Measurements from ENCODE around the gene TMEM212. TPM values are rescaled to one million over a fixed set of nuclear protein-coding genes. Genes with fewer than 3 reads are reported as not detected.
A peak's percentile ranks its signal among the peaks of the same experiment; 100 is the strongest.

The TMEM212 gene
- total and polyA plus RNA-seq, 9 of the 15 experiments (the other 6 are each of a cell fraction or from before 2014, with no cell fraction given), result not detected

GRCh38 chr3:171807129-171807675 lies 35.9 kb upstream of the TMEM212 start:
- intact Hi-C loops (cut with micrococcal nuclease), result no loop called here
- H3K9me1 ChIP-seq (ENCODE audit: control insufficient read depth, insufficient read depth, low read length), result no peaks in the 10 kb centered on the region
- H3K27ac ChIP-seq (ENCODE audit: extremely low read depth, low read depth, low read length), result peak overlapping the region; percentile 84
- TF ChIP-seq NFRKB (IDR thresholded peaks at IDR 0.05; ENCODE audit: low read depth) (peak; percentile 19; the same call in 1 of the 2 replicates), SMAD3 (CRISPR knock-in tag; conservative IDR thresholded peaks at IDR 0.05) (no peak), ZFP91 (CRISPR knock-in tag; IDR thresholded peaks at IDR 0.05) (no peak), ATF4 (CRISPR knock-in tag; IDR thresholded peaks at IDR 0.05) (0 out of 2 replicates have a peak, but pooled peaks have one; percentile 17), NRF1 (conservative IDR thresholded peaks at IDR 0.05 in 1 of 2, IDR thresholded peaks at IDR 0.05 in 1 of 2) (peak in 1 of 2 experiments; percentile 17; a peak in 1 of 4 replicates), JUND (IDR thresholded peaks at IDR 0.05; ENCODE audit: borderline replicate concordance, low read depth, low read length) (no peak), JUND (tag; IDR thresholded peaks at IDR 0.05; ENCODE audit: borderline replicate concordance, low read depth, low read length) (0 out of 3 replicates have a peak, but pooled peaks have one; percentile 1), IFI16 (CRISPR knock-in tag; IDR thresholded peaks at IDR 0.05) (no peak), HNRNPL (IDR thresholded peaks at IDR 0.05; ENCODE audit: low read depth, low read length) (no peak), CEBPG (CRISPR knock-in tag; IDR thresholded peaks at IDR 0.05) (no peak), CEBPG (tag; conservative IDR thresholded peaks at IDR 0.05 in 1 of 2, IDR thresholded peaks at IDR 0.05 in 1 of 2) (no peak), DMBX1 (CRISPR knock-in tag; IDR thresholded peaks at IDR 0.05; ENCODE audit: borderline replicate concordance) (peak; percentile 10; the same call in 1 of the 2 replicates), MXD1 (CRISPR knock-in tag; IDR thresholded peaks at IDR 0.05; ENCODE audit: borderline replicate concordance, poor library complexity, severe bottlenecking) (no peak), YY1 (IDR thresholded peaks at IDR 0.05; ENCODE audit: borderline replicate concordance in 1 of 3, control insufficient read depth in 1 of 3, extremely low read depth in 1 of 3, insufficient read depth in 3 of 3, insufficient read length in 1 of 3, insufficient replicate concordance in 2 of 3, low read depth in 1 of 3, low read length in 2 of 3) (no peak)
- no peaks in the 10 kb centered on the region for H3K27me3 ChIP-seq (ENCODE audit: control insufficient read depth in 2 of 2, insufficient read depth in 2 of 2, low read length in 2 of 2)
- H2AFZ ChIP-seq (ENCODE audit: low read depth, low read length), result peak overlapping the region; percentile 41
- H3K4me3 ChIP-seq, result peak overlapping the region; percentile 13
- H3K36me3 ChIP-seq (ENCODE audit: control insufficient read depth, insufficient read depth, low read length), result no peaks in the 10 kb centered on the region
- BruUV-seq (replicated peaks), result TSS peak; percentile 26
- in situ Hi-C loops (cut with MboI), result no loop called here
- peak overlapping the region in 1 of 2 experiments; percentile 57; a peak in 2 of 4 replicates for H3K9ac ChIP-seq (ENCODE audit: insufficient read depth in 1 of 2, low read depth in 2 of 2, low read length in 2 of 2)
- peaks cover 36 to 69% of the 10 kb centered on the region in 2 experiments for H3K4me1 ChIP-seq (replicated peaks in 1 of 2; ENCODE audit: control insufficient read depth in 2 of 2, insufficient read depth in 2 of 2, low read length in 2 of 2)
- ATAC-seq (0 out of 3 replicates have a peak, but pooled peaks have one; percentile 0), DNase-seq (ENCODE audit: extremely low read depth in 1 of 4, low spot score in 3 of 4) (no peak), FAIRE-seq (no peak)
- peak overlapping the region; percentile 77 for H3K4me2 ChIP-seq (ENCODE audit: insufficient read depth, low read length)
- ChIA-PET POLR2A (interaction anchor here (0.7 to 1.5 kb wide), 4 partner anchors 10 to 232 kb away, joined by 3 to 11 read pairs (median 4); partner anchors contain the start of gene FNDC3B), CTCF (ENCODE audit: low intra/inter-chr PET ratio) (no interaction called here)
- 35% methylated on average over 7 of the region's 7 CpGs for WGBS (ENCODE audit: insufficient coverage, low coverage, missing lambda C conversion rate)
- no peaks in the 10 kb centered on the region for H3K9me3 ChIP-seq (replicated peaks; ENCODE audit: control insufficient read depth, insufficient read depth, low read depth, low read length)
- no peaks in the 10 kb centered on the region for H4K20me1 ChIP-seq (replicated peaks; ENCODE audit: control insufficient read depth, insufficient read depth, low read length)
- peaks cover 83% of the 10 kb centered on the region for H3K79me2 ChIP-seq (ENCODE audit: control insufficient read depth, insufficient read depth, low read length)
